GM21737 (cell line): ENCODE results near the gene AOAH.

Experiments used
- ATAC-seq: cut with Tn5 transposase; IDR thresholded peaks from one replicate; pipeline ENCODE4 v1.9.1; 2021; ENCODE audit warnings: mild to moderate bottlenecking, moderate library complexity; ENCODE audit not compliant: unreplicated experiment

The AOAH gene, protein sequence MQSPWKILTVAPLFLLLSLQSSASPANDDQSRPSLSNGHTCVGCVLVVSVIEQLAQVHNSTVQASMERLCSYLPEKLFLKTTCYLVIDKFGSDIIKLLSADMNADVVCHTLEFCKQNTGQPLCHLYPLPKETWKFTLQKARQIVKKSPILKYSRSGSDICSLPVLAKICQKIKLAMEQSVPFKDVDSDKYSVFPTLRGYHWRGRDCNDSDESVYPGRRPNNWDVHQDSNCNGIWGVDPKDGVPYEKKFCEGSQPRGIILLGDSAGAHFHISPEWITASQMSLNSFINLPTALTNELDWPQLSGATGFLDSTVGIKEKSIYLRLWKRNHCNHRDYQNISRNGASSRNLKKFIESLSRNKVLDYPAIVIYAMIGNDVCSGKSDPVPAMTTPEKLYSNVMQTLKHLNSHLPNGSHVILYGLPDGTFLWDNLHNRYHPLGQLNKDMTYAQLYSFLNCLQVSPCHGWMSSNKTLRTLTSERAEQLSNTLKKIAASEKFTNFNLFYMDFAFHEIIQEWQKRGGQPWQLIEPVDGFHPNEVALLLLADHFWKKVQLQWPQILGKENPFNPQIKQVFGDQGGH

DNA sequence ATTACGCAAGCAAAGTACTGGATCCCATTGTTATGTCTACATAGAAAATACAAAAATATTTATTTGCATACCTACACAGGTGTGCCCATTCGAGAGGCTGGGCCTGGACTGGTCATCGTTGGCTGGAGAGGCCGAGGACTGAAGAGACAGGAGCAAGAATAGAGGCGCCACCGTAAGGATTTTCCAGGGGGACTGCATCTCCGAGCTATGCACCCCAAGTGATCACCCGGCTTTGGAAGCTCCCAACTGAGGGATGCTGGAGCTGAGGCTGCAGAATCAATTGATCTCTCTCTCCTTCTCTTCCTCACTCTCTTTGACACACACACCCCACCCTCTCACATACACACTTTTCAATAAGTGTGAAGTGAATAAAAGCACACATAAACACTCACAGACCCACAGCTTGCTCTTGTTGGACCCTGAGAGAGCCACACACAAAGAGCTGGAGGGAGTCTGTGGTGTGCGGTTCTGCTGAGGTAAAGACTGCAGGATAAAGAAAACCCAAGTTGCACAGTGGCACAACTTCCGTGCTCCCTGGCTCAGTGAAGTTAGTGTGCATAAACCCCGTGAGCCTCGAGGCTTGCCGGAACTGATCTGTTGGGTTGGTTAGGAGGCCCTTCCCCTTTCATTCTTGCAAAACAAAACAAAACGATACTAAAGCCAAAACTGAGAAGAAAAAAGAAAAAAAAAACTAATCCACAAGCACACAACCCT, at the start of gene AOAH:
AOAH (minus strand) TSS at position 544 of the 714 bp plus-strand sequence; CDS start at position 198, 346 bp downstream.
- peak; percentile 91 for ATAC-seq

DNA sequence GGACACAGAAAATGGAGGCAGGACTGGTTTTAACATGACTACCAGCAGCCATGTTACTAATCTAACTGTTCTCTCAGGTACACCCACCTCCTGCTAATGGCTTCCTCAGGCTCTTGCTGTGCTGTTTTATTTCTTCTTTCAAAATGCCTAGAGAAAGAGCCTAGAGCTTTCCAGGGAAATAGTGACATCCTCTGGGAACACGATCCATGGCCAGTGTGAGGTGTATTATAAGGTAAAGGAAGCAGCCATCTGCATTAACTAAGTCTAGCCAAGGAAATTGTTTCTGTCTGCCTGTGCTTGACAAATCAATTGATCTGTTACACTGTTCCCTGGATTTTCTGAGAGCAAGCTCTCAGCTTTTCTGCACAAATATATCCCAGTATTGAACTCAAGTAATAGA, 42.2 kb upstream of the AOAH start:
- ATAC-seq: no peak

DNA sequence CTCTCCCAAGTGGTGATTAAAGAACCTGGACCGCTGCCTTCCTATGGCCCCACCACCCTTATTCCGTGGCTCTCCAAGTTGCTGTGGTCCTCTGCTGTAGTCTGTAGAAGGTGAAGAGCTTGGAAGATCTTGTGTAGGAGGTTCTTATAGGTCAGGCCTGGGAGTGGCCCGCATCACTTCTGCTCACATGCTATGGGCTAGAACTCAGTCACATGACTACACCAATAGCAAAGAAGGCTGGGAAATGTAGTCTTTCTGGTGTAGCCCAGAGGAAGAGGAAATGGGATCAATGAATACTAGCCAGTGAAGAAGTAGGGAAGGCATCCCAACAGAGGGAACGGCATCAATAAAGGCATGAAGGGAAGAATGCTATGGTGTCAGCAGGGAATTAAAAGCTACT, 41.3 kb upstream of the AOAH start:
- ATAC-seq: no peak

DNA sequence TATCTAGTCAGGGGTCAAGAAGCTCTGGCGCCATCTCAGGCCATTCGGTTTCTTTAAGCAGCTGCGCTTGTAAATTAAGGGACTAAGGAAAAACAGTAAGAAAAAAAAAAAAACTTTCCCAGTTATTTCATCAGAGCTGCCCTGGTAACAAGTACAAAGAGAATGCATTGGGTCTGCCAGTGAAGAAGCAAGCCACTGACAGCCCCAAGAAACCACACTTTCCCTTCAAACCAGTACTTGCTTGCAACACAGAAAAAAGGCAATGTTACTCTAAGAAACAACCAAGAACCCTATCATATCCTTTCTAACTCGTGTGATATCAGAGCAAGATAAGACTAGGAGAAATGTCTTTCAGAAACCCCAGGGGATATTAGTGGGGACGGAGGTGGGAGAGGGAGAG, 40.6 kb upstream of the AOAH start:
- no peak for ATAC-seq

DNA sequence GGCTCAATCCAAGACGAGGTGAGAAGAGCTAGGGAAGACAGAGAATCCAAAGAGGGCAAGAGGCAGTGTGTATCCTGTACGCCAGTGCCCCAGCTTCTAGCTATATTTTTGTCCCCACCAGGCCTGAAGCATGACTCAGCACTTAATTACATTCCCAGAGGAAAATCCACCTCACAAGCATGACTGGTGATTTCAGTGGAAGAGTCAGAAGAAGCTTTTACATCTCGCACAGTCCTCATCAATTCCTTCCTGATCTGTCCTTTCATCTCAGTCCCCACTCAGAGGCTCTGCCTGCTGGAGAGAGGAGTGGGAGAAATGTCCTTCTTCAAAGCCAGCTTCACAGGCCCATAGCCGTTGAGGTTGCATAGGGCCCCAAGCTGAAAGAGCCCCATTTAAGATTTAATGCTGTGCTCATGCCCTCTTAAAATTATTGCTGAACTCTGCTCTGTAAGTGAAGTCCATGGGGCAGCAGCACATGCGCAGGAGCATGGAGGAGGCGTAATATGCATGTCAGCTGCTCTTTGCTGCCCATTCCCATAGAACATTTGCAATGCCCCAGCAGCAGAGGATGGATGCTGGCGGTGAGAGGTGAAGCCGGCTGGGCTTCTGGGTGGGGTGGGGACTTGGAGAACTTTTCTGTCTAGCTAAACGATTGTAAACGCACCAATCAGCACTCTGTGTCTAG, 39.0 kb upstream of the AOAH start:
- no peak for ATAC-seq

DNA sequence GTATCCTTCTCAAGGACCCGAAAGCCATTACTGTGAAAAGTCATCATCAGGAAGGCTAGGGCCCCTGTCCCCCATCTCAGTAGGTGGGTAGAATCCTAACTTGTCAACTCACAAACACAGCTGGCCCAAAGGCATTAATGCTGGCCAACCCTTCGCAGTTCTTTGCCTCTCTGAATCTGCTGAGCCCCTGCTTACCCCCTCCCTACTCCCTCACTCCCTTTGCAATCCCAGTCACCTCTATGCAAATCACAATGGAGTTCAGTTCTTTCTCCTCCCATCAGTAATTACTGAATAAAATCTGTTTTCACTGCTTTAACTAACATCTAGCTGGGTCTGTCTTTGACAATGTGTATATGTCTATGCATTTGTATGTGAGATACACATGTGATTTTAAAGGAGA, 38.1 kb upstream of the AOAH start:
- ATAC-seq: no peak

DNA sequence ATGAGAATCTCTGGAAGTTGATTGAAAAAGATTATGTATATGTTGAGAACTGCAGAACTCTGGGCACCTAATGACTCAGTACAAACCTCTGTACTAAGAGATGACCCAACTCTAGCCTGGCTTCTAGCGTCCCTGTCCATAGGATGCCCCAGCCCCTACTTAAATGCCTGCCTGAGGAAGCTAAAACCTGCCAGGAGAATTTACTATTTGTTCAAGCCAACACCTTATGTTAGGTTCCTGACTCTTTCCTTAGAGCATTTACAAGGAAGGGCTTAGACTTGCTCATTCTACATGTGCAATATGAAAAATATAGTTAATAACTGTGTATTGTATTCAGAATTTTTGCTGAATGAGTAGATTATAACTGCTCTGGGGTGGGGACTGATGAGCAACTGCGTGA, 37.5 kb upstream of the AOAH start:
- no peak for ATAC-seq

DNA sequence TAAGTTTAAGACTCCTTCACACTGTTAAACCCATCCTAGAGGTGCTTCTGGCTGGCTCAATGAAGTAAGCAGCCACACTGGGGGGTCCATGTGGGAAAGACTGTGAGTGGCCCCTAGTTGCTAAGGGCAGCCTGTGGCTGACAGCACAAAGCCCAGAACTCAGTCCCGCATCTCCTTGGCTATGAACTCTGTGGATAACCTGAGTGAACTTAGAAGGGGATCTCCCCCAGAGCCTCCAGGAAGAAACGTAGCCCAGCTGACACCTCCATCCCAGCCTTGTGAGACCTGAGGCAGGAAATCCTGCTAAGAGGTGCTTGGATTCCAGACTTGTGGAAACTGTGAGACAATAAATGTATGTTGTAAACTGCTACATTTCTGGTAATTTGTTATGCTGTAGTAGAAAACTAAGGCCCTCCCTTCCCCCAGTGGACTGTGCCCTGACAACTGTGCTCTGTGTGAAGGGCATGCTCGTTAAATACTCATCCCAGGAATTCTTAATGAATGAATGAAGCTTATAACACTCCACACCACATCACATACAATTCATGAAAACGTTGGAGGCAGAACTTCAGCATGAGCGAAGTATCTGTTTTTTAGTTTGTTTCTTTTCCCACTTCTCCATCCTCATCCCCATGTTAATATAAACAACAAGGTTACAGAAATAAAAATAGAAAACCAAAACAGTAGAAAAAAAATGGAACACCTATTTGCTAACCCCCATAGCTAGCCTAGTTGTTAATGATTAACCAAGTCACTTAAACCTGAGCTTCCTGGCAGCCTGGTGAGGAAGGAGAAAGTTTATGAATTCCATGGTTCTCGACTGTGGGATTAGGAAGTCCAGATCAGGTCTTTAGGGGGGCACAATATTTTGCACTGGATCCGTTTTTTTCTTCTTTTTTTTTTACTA, 36.8 kb upstream of the AOAH start:
- no peak for ATAC-seq

DNA sequence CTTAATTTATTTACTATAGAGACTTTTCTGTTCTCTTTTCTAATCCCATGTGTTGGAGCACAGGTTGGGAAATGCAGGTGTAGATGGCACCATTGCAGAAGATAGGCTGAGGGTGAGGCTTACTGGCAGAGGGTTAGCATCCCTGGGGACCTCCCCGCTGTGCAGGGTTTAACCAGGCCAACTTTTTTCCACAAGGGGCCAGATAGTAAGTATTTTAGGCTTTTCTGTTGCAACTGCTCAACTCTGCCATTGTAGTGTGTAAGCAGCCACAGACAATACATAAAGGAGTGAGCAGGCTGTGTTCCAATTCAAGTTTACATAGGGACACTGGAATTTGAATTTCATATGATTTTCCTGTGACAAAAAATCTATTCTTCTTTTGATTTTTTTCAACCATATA, 34.6 kb upstream of the AOAH start:
- no peak for ATAC-seq

DNA sequence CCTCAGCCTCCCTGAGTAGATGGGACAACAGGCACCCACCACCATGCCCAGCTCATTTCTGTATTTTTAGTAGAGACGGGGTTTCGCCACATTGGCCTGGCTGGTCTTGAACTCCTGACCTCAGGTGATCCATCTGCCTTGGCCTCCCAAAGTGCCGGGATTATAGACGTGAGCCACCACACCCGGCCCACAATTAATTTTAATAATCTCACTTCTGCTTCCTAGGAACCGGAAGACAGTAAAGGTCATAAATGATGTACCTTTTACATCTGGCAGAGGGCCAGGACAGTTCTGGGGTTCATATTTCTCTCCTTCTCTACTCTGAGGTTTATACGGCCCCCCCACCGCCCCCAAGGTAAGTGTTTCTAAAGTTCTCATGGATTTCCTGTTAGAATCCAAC, 31.2 kb upstream of the AOAH start:
- ATAC-seq: no peak

DNA sequence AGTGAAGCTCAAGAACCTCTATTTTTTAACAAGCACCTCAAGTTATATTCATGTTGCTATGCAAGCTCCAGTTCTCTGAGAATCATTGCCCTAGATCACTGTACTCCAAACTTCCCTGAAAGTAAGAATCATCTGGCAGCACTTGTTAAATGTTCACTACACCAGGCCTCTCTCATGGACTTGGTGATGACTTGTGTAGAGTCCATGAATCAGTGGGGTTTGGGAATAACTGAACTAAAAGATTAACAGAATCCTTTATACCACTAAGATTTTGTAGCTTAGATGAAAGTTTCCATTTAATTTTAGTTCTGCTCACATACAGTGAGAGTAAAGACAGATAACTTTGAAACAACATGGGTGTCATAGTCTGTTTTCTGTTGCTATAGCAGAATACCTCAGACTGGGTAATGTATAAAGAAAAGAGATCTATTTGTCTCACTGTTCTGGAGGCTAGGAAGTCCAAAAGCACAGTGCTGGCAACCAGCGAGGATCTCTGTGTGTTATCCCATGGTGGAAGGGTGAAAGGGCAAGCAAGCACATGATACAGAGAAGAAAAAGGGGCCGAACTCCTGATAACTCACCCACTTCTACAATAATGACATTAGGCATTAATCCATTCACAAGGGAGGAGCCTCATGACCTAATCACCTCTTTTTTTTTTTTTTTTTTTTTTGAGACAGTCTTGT, 27.9 kb upstream of the AOAH start:
- ATAC-seq: no peak

DNA sequence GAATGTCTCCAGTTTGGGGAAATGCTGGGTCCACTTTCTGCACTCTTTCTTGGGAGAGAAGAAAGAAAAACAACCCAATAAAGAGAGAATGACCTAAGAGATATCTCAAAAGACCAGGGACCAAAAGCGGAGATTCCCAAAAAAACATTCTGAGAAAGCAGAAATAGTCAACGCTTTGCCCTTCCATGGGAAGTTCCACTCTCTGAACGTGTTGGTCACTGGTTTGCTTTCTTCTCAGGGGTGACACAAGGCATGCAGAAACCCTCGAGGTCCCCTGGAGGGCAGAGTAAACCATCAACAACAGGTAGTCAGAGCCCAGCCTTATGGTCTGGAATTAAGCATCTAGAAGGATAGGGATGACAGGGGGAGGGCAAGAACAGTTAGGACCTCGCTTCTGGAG, 26.2 kb upstream of the AOAH start:
- no peak for ATAC-seq

DNA sequence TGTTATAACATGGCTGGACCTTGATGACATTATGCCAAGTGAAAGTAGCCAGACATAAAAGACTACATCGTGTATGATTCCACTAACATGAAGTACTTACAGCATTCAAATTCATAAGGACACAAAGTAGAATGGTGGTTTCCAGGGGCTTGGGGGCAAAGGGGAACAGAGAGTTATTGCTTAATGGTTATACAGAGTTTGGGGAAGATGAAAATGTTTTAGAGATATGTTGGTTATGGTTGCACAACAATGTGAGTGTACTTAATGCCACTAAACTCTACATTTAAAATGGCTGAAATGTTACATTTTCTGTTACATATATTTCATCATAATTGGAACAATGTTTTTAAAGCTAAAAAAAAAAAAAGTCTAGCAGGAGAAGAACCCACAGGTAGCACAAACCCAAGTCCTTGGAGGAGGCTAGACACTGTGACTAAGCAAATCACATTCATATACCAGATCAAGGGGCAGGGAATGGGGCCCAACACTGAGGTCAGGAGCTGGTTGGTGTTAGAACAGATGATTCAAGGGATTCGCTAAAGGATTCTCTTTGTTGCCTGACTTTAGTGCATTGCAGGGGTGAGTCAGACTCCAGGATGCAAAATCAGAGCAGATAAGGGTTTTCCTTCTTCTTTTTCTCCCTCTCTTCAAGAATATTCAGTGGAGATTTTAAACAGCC, 25.1 kb upstream of the AOAH start:
- no peak for ATAC-seq

DNA sequence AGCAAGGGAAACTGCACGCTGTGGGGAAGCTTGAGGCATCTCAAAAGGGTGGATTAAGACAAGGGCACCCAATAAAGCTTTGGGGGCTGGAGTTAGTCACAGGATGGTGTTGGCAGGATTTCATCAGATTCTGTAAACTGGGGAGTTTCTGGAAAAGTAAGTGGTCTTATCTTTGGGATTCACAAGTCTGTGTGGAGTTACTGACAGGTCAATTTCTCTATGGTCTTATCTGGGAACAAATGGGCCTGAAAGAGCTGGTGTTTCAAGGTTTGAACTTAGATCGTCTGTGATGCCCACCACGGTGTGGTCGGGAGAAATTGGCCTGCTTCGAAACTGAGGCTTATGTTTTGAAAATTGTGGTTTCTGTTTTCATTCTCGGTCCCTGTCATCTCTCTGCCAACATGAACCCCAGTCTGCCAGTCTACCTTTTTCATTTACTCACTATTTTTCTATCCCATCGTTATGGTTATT, 23.8 kb upstream of the AOAH start:
- ATAC-seq: no peak

DNA sequence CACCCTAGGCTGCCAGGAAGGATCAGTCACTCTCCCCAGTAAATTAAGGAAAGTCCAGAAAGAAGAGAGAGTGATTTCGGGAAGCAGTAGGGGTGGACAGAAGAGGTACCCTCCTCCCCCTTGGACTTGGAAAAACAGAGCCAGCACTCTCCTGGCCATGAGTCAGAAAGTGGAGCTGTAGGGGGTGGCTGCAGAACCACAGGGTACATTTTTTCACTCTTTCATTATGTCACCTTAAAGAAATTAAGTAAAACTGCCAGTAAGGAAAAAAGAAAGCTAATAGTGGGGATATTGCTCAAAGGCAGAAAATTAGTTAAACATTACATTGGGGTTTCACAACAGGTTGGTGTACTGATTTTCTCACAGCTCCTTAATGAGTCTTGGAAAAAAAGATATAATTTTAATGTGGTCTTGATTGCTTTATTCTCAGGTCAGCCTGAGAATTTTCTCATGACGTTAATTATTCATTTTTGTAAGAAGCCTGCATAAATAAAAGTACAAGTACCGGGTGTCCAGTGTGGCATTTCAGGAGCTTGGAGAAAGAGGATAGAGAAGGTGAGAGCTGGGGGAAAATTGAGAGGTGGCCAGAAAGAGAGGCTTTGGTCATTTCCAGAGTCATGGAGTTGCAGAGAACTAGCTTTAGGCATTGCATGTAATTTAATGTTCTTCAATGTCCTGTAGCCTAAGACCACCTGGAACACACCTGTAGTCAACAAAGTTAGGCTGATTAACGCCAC, 23.2 kb upstream of the AOAH start:
- ATAC-seq: no peak

DNA sequence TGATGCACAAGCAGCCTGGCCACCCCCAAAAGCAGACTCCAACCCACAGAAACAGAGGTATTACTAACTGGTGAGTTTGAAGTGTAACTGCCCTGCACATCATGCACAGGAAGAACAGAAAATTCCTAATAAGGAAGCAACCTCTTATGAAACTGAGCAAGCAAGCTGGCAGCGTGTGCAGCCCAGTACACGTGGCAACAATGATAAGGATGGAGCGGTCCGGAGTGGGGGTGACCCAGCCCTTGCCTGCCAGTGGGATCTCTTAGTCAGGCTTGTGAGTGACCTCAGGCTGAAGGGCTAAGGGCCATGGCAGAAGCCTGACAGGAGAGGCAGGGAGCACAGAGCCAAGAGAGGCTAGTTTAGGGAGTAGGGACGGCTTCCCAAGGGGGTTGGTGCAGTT, 22.1 kb upstream of the AOAH start:
- no peak for ATAC-seq

DNA sequence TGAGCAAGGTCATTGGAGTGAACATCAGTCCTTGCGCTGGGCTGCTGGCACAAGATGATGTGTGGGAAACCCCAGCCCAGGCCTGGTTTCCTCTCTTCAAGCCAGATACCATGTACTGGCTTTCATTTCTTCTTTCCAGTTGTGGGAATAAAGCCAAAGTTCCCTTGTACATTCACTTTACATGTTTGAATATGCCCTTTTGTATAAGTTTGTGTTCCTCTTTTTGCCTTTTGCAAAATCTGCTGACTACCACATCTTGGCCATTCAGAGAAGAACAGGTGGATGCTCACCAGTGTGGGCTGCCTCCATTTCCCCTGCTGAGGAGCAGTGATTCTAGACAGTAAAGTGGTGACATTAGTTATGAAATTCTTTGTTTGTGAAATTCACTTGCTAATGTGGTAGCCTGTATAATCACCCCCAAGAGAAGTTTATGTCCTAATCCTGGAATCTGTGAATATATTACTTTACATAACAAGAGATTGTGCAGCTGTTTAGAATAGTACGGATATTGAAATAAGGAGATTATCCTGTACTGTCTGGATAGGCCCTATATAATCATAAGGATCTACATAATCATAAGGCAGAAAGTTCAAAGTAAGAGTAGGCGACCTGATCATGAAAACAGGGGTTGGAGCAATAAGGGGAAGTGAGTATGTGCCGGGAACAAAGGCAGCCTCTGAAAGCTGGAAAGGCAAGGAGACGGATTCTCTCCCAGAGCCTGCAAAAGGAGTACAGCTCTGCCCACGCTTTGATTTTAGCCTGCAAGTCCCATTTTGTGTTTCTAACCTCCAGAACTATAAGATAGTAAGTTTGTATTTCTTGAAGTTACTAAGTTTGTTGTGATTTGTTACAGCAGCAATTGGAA, 18.8 kb upstream of the AOAH start:
- peak; percentile 67 for ATAC-seq

DNA sequence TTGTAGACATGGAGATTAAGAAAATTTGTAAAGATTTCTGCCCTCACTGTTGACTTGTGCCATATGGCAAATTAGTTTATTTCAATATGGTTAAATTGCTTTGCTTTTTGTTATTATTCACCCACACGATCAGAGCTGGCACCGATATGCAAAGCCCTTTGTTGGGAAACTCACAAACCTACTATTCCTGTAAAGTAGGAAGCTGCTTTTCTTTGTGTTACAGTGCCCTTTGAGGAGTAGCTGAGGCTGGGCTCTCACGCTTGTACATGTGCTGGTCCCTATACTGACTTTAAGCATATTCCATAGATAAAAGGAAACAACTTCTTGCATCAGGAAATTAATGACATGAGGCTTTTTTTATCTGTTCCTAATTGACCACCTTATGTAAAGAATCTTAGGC, 17.6 kb upstream of the AOAH start:
- ATAC-seq: no peak
